ENCODE measurements around the gene STARD10.

Gene STARD10

DNA sequence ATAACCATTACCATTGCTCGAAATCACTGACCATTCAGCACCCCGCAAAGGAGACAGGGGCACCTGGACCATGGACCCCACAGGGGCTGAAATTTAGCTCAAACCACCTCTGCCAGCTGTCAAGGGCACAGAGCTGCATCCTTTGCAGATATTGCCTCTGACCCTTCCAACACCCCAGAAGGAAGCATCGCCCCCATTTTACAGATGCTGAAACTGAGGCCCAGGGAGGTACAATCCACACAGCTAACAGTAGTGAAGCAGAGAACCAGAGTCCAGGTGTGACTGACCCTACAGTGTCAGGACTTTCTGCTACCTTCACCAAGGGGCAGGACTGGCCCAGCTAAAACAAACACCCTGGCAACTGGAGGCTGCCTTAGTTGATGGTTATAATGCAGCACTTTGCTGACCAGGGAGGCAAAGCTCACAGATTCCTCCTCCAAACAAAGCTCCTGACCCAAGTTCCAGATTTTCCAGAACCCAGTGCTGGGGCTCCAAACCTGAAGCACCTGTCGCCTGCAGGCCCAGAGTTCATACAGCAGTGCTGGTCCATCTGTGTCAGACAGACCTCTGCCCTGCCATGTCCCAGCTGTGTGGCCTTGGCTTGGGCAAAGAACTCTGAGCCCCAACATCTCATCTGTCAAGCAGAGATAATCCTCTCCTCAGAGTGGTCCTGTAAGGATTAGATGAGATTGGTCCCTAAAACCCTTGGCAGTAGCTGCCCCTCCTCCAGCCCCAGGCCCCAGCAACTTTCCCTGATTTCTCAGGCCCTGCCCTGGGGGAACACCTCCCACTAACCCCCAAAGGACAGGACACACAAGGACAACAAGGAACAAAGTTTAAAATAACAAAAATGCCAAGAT lies 26.4 kb downstream of the STARD10 start:
- H3K36me3 ChIP-seq (ENCODE audit: insufficient read depth, low read length), result no peaks in the 10 kb centered on the region
- no peak overlapping the region for H3K9ac ChIP-seq (ENCODE audit: low read length)
- H3K9me2 ChIP-seq (ENCODE audit: low read depth, low read length), result no peaks in the 10 kb centered on the region
- H3K4me1 ChIP-seq (ENCODE audit: insufficient read depth, low read length, severe bottlenecking), result no peaks in the 10 kb centered on the region
- no peaks in the 10 kb centered on the region for H3F3A ChIP-seq (ENCODE audit: insufficient read depth, low read length)
- H3K9me3 ChIP-seq (ENCODE audit: low read length), result no peaks in the 10 kb centered on the region
- TF ChIP-seq, protein P1, sequence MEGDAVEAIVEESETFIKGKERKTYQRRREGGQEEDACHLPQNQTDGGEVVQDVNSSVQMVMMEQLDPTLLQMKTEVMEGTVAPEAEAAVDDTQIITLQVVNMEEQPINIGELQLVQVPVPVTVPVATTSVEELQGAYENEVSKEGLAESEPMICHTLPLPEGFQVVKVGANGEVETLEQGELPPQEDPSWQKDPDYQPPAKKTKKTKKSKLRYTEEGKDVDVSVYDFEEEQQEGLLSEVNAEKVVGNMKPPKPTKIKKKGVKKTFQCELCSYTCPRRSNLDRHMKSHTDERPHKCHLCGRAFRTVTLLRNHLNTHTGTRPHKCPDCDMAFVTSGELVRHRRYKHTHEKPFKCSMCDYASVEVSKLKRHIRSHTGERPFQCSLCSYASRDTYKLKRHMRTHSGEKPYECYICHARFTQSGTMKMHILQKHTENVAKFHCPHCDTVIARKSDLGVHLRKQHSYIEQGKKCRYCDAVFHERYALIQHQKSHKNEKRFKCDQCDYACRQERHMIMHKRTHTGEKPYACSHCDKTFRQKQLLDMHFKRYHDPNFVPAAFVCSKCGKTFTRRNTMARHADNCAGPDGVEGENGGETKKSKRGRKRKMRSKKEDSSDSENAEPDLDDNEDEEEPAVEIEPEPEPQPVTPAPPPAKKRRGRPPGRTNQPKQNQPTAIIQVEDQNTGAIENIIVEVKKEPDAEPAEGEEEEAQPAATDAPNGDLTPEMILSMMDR (IDR thresholded peaks at IDR 0.05; ENCODE audit: low read length), result no peak
- TF ChIP-seq EZH2 (IDR thresholded peaks at IDR 0.05; ENCODE audit: borderline replicate concordance, low read length), result no peak
- no peak overlapping the region for H3K27ac ChIP-seq (ENCODE audit: low read depth, low read length, poor library complexity, severe bottlenecking)
- H2AFZ ChIP-seq (ENCODE audit: low read length), result no peak overlapping the region
- H3K27me3 ChIP-seq (ENCODE audit: insufficient read depth, low read length), result peaks cover 4% of the 10 kb centered on the region; the same call in 1 of the 2 replicates
- no peaks in the 10 kb centered on the region for H4K20me1 ChIP-seq (ENCODE audit: insufficient read depth, low read length)
- H3K79me2 ChIP-seq (ENCODE audit: insufficient read depth, low read length), result no peaks in the 10 kb centered on the region
- no peak overlapping the region for H3K4me3 ChIP-seq (ENCODE audit: low read depth, low read length, poor library complexity, severe bottlenecking)
- no peak overlapping the region for H3K4me2 ChIP-seq (ENCODE audit: low read length)

DNA sequence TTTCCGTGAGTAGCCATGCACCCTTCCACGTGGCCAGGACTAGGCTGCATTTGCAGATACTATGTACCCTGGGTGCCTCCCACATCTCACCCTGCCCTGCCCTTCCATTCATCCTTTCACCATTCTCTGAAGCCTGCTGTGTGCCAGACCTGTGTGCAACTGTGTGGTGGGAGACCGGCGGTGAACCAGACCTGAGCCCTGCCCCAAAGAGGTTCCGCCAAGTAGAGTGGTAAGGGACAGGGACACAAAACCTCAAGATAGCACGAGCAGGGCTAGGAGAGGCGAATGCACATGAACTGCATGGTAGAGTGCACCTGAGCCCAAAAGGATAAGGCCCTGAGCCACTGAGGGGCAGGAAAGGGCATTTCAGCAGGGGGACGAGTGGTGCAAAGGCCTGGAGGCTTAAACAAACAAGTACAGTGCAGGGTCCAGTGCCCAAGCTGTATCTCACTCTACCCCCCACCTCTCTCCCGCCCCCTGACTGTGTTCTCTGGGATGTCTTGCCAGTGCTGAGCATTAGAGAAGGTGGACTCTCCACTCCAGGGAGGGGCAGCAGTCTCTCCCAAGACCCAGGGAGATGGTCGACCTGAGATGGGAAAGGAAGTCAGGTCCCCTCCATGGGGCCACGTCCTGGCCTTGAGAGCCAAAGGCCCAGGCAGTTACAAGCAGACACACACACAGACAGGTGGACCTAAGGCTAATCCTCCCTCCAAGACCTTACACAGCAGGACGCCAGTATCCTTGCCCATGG lies 27.5 kb downstream of the STARD10 start:
- H3K9me3 ChIP-seq (ENCODE audit: low read length), result no peaks in the 10 kb centered on the region
- H3K36me3 ChIP-seq (ENCODE audit: insufficient read depth, low read length), result no peaks in the 10 kb centered on the region
- H3K9me2 ChIP-seq (ENCODE audit: low read depth, low read length), result no peaks in the 10 kb centered on the region
- TF ChIP-seq EZH2 (IDR thresholded peaks at IDR 0.05; ENCODE audit: borderline replicate concordance, low read length), result no peak
- TF ChIP-seq, protein P1 (IDR thresholded peaks at IDR 0.05; ENCODE audit: low read length), result no peak
- no peak overlapping the region for H2AFZ ChIP-seq (ENCODE audit: low read length)
- H3K9ac ChIP-seq (ENCODE audit: low read length), result no peak overlapping the region
- no peaks in the 10 kb centered on the region for H3K4me1 ChIP-seq (ENCODE audit: insufficient read depth, low read length, severe bottlenecking)
- no peaks in the 10 kb centered on the region for H3F3A ChIP-seq (ENCODE audit: insufficient read depth, low read length)
- H3K27me3 ChIP-seq (ENCODE audit: insufficient read depth, low read length), result peaks cover 4% of the 10 kb centered on the region; the same call in 1 of the 2 replicates
- no peaks in the 10 kb centered on the region for H4K20me1 ChIP-seq (ENCODE audit: insufficient read depth, low read length)
- H3K4me2 ChIP-seq (ENCODE audit: low read length), result no peak overlapping the region
- H3K79me2 ChIP-seq (ENCODE audit: insufficient read depth, low read length), result no peaks in the 10 kb centered on the region
- no peak overlapping the region for H3K4me3 ChIP-seq (ENCODE audit: low read depth, low read length, poor library complexity, severe bottlenecking)
- no peak overlapping the region for H3K27ac ChIP-seq (ENCODE audit: low read depth, low read length, poor library complexity, severe bottlenecking)

DNA sequence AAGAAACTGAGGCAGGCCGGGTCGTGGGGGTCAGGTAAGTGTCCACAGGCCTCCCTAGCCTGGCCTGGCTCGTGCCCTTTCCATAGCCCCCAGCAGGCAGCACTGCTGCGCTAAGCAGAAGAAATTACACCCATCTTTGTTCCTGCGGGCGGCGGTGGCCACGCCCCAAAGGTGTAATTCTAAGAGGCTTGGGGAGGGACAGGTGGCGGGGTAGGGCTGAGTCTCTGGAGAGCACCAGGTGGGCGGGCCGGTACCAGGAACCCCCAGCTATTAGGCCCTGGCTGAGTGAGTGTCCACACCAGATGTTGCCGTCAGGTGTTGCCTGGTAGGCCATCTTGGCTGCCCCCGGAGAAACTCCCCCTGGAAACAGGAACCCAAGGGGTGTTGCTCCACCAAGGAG lies 29.3 kb downstream of the STARD10 start:
- no peak overlapping the region for H2AFZ ChIP-seq (ENCODE audit: low read length)
- H3K79me2 ChIP-seq (ENCODE audit: insufficient read depth, low read length), result no peaks in the 10 kb centered on the region
- no peaks in the 10 kb centered on the region for H4K20me1 ChIP-seq (ENCODE audit: insufficient read depth, low read length)
- H3K9ac ChIP-seq (ENCODE audit: low read length), result no peak overlapping the region
- TF ChIP-seq, protein P1 (IDR thresholded peaks at IDR 0.05; ENCODE audit: low read length), result no peak
- TF ChIP-seq EZH2 (IDR thresholded peaks at IDR 0.05; ENCODE audit: borderline replicate concordance, low read length), result no peak
- H3K27me3 ChIP-seq (ENCODE audit: insufficient read depth, low read length), result peaks cover 4% of the 10 kb centered on the region; the same call in 1 of the 2 replicates
- no peaks in the 10 kb centered on the region for H3F3A ChIP-seq (ENCODE audit: insufficient read depth, low read length)
- H3K36me3 ChIP-seq (ENCODE audit: insufficient read depth, low read length), result no peaks in the 10 kb centered on the region
- no peak overlapping the region for H3K4me3 ChIP-seq (ENCODE audit: low read depth, low read length, poor library complexity, severe bottlenecking)
- no peaks in the 10 kb centered on the region for H3K9me3 ChIP-seq (ENCODE audit: low read length)
- no peak overlapping the region for H3K27ac ChIP-seq (ENCODE audit: low read depth, low read length, poor library complexity, severe bottlenecking)
- no peaks in the 10 kb centered on the region for H3K4me1 ChIP-seq (ENCODE audit: insufficient read depth, low read length, severe bottlenecking)
- H3K4me2 ChIP-seq (ENCODE audit: low read length), result no peak overlapping the region
- H3K9me2 ChIP-seq (ENCODE audit: low read depth, low read length), result no peaks in the 10 kb centered on the region
